HCT116 (cell line): Measurements from ENCODE around the gene NACC2.

Source experiments
- CTCF ChIP-seq, 3 experiments: fragments of 200-600 bp in 1 of 3; sonication (generic) in 1 of 3; IDR thresholded peaks in 2 of 3; conservative IDR thresholded peaks in 1 of 3; 2 replicates each; pipeline ENCODE4 v1.5.1; 2012 to 2017; ENCODE audit warnings: low read depth in 2 of 3, low read length in 2 of 3, antibody characterized with exemption in 1 of 3, borderline replicate concordance in 1 of 3, control low read depth in 1 of 3, mild to moderate bottlenecking in 1 of 3, mixed read lengths in 1 of 3, mixed run types in 1 of 3, moderate library complexity in 1 of 3; ENCODE audit not compliant: insufficient read depth in 1 of 3
- MAX ChIP-seq: IDR thresholded peaks from 2 replicates; pipeline ENCODE4 v1.6.1; 2012

GRCh38 chr9:136117916-136118319 lies 22.8 kb upstream of the NACC2 start:
- no peak for TF ChIP-seq CTCF (IDR thresholded peaks at IDR 0.05 in 2 of 3, conservative IDR thresholded peaks at IDR 0.05 in 1 of 3; ENCODE audit: borderline replicate concordance in 1 of 3, insufficient read depth in 1 of 3, low read depth in 2 of 3, low read length in 2 of 3)
- no peak for TF ChIP-seq MAX
